PFSK-1 (cell line): ENCODE results near the gene ARHGEF19.

Source experiments
- POLR2AphosphoS5 ChIP-seq: IDR thresholded peaks from 2 replicates; pipeline ENCODE4 v1.6.1; 2012; ENCODE audit warnings: low read depth, mild to moderate bottlenecking, control low read depth, low read length, moderate library complexity
- REST ChIP-seq, 2 experiments: IDR thresholded peaks; 2 replicates each; pipeline versions ENCODE4 v1.6.1 to v1.8.0; 2011 to 2012; ENCODE audit warnings: low read depth in 2 of 2, low read length in 2 of 2, control low read depth in 1 of 2, inconsistent platforms in 1 of 2, mild to moderate bottlenecking in 1 of 2, moderate library complexity in 1 of 2; ENCODE audit not compliant: insufficient read depth in 1 of 2
- TAF1 ChIP-seq: IDR thresholded peaks from 2 replicates; pipeline ENCODE4 v1.6.1; 2012; ENCODE audit warnings: low read length, control low read depth, borderline replicate concordance; ENCODE audit not compliant: insufficient read depth

GRCh38 chr1:16202281-16203210 is 9.9 kb downstream of the ARHGEF19 start:
- TF ChIP-seq REST (IDR thresholded peaks at IDR 0.05; ENCODE audit: insufficient read depth in 1 of 2, low read depth in 2 of 2, low read length in 2 of 2) (no peak), TAF1 (no peak), POLR2AphosphoS5 (no peak)
